ENCODE data around the gene TTLL1. TPM values are rescaled to one million over a fixed set of nuclear protein-coding genes. Genes with fewer than 3 reads are reported as not detected.

Gene TTLL1
- total and polyA plus RNA-seq, 4 donors, result 0.50 to 2.2 (median 1.1) TPM

- Histone ChIP-seq H3K27ac (ENCODE audit: low read depth in 1 of 2, low read length in 2 of 2) (no peak overlapping the region), H3K27me3 (ENCODE audit: control insufficient read depth in 4 of 4, insufficient read depth in 4 of 4, low read length in 3 of 4) (no peaks in the 10 kb centered on the region), H3K4me3 (ENCODE audit: low read depth in 1 of 3, low read length in 3 of 3) (no peak overlapping the region), H3K4me1 (ENCODE audit: control insufficient read depth in 4 of 4, insufficient read depth in 4 of 4, low read length in 3 of 4) (no peaks in the 10 kb centered on the region), H3K9me3 (ENCODE audit: control insufficient read depth in 4 of 4, low read length in 3 of 4) (peaks cover 0 to 4% (median 1%) of the 10 kb centered on the region in 4 donors), H3K9ac (ENCODE audit: low read depth in 1 of 2, low read length in 2 of 2) (no peak overlapping the region), H3K36me3 (ENCODE audit: control insufficient read depth in 4 of 4, insufficient read depth in 3 of 4, low read depth in 1 of 4, low read length in 3 of 4) (no peaks in the 10 kb centered on the region)
- 87% methylated on average over 8 of the region's 8 CpGs for WGBS
- no peak for TF ChIP-seq RAD21 (IDR thresholded peaks at IDR 0.05)
- no peak for DNase-seq (ENCODE audit: low spot score)
These were observed 7.2 kb upstream of the TTLL1 start for GRCh38 chr22:43096420-43096819.

GRCh38 chr22:43094551-43094950, 5.4 kb upstream of the TTLL1 start:
- no peak overlapping the region for H3K4me3 ChIP-seq (ENCODE audit: low read depth in 1 of 3, low read length in 3 of 3)
- WGBS, result 78% methylated on average over 4 of the region's 4 CpGs
- H3K36me3 ChIP-seq (ENCODE audit: control insufficient read depth in 4 of 4, insufficient read depth in 3 of 4, low read depth in 1 of 4, low read length in 3 of 4), result no peaks in the 10 kb centered on the region
- no peak for DNase-seq (ENCODE audit: low spot score)
- peaks cover 0 to 4% (median 1%) of the 10 kb centered on the region in 4 donors for H3K9me3 ChIP-seq (ENCODE audit: control insufficient read depth in 4 of 4, low read length in 3 of 4)
- H3K27me3 ChIP-seq (ENCODE audit: control insufficient read depth in 4 of 4, insufficient read depth in 4 of 4, low read length in 3 of 4), result no peaks in the 10 kb centered on the region
- H3K9ac ChIP-seq (ENCODE audit: low read depth in 1 of 2, low read length in 2 of 2), result no peak overlapping the region
- peaks cover 0 to under 1% (median 0%) of the 10 kb centered on the region in 4 donors for H3K4me1 ChIP-seq (ENCODE audit: control insufficient read depth in 4 of 4, insufficient read depth in 4 of 4, low read length in 3 of 4)
- H3K27ac ChIP-seq (ENCODE audit: low read depth in 1 of 2, low read length in 2 of 2), result no peak overlapping the region
- TF ChIP-seq SP1 (IDR thresholded peaks at IDR 0.05) (no peak), NR2F2 (IDR thresholded peaks at IDR 0.05) (no peak), MAX (IDR thresholded peaks at IDR 0.05) (no peak), FOXA1 (IDR thresholded peaks at IDR 0.05) (no peak), HNF4A (conservative IDR thresholded peaks at IDR 0.05) (no peak), FOXA2 (IDR thresholded peaks at IDR 0.05) (no peak), ATF3 (IDR thresholded peaks at IDR 0.05) (no peak), ZBTB33 (IDR thresholded peaks at IDR 0.05) (no peak), RXRA (IDR thresholded peaks at IDR 0.05) (no peak), RAD21 (IDR thresholded peaks at IDR 0.05) (no peak), YY1 (IDR thresholded peaks at IDR 0.05) (no peak), EGR1 (IDR thresholded peaks at IDR 0.05; ENCODE audit: low read depth in 2 of 2) (no peak), JUND (IDR thresholded peaks at IDR 0.05) (no peak), REST (IDR thresholded peaks at IDR 0.05) (no peak), HNF4G (IDR thresholded peaks at IDR 0.05) (no peak), GABPA (IDR thresholded peaks at IDR 0.05 in 1 of 2, conservative IDR thresholded peaks at IDR 0.05 in 1 of 2) (no peak), CTCF (IDR thresholded peaks at IDR 0.05; ENCODE audit: low read depth, low read length, missing input control) (no peak), TAF1 (conservative IDR thresholded peaks at IDR 0.05) (no peak)

All from liver (tissue), 9 donors.